GOT3 (cell line): ENCODE results near the gene SRGAP2B.
"Not testable (repeated sequence)": the region's sequence is repeated elsewhere in the genome, so short reads cannot be mapped to it uniquely, and the experiment has no call there.

Experiments used
- DNase-seq: peaks from one replicate; lab custom pipeline; 2025; ENCODE audit warnings: mixed read lengths; lab: John Stamatoyannopoulos, UW

Gene SRGAP2B

DNA sequence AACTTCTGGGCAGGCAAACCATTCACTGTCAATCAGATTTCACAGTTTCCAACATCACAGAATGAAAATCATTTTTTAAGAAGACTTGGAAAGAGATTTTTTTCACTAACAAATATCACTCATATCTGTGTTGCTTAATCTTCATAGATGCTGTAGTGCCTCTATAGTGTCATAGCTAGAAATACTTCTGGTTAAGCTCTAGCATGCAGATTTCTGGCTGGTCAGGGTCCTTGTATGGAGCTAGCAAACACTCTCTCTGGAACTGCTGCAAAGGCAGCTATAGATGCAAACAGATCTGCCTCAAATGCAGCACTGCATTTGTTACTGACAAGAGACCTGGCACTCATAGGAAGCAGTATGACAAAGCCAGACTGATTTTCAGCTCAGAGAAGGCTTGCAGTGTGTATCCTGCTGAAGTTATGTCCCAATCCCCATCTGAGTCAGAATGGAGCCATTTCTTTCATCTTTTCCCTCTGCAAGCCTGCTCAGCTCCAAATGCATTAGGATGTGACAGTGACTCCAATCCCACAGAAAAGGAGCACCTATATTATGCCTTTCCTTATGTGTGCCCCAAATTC, 99.2 kb downstream of the SRGAP2B start:
- DNase-seq, result not testable (repeated sequence)

DNA sequence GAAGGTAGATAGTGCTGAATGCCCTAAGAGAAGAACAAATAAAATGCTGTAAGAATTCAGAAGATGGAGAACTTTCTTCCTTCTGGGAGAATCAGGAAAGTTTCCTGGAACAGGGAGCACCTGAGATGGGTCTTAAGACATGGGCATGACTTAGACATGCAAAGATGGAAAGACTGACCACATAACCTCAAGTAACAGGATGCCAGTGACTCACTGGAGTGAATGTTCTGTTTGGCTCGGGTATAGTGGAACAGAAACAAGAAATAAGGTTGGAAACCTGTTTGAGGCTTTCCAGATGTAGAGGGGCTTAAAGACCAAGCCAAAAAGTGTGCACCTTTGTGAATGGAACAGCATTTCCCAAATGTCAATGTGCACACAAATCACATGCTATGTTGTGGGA, 102.2 kb downstream of the SRGAP2B start:
- DNase-seq, result not testable (repeated sequence)

DNA sequence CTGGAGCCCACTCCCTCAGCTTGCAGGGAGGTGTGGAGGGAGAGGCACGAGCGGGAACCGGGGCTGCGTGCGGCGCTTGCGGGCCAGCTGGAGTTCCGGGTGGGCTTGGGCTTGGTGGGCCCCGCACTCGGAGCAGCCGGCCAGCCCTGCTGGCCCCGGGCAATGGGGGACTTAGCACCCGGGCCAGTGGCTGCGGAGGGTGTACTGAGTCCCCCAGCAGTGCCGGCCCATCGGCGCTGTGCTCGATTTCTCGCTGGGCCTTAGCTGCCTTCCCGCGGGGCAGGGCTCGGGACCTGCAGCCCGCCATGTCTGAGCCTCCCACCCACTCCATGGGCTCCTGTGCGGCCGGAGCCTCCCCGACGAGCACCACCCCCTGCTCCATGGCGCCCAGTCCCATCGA, 104.5 kb downstream of the SRGAP2B start:
- not testable (repeated sequence) for DNase-seq

DNA sequence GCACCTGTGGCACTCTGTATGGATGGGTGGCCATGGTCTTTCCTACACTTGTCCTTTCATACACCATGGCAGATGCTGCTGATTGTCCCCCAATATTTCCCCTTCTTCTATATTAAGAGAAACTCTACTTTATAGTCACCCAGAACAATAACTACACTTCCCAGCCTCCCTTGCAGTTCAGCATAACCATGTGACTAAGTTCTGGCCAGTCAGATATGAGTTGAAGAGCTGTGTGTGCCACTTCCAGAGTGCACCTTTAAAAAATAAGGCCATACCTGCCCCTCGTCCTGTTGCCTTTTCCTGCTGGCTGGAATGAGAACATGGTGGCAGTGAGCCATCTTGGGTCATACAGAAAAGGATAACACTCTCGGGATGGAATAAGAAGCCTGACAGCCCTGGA, 108.0 kb downstream of the SRGAP2B start:
- DNase-seq, result not testable (repeated sequence)

DNA sequence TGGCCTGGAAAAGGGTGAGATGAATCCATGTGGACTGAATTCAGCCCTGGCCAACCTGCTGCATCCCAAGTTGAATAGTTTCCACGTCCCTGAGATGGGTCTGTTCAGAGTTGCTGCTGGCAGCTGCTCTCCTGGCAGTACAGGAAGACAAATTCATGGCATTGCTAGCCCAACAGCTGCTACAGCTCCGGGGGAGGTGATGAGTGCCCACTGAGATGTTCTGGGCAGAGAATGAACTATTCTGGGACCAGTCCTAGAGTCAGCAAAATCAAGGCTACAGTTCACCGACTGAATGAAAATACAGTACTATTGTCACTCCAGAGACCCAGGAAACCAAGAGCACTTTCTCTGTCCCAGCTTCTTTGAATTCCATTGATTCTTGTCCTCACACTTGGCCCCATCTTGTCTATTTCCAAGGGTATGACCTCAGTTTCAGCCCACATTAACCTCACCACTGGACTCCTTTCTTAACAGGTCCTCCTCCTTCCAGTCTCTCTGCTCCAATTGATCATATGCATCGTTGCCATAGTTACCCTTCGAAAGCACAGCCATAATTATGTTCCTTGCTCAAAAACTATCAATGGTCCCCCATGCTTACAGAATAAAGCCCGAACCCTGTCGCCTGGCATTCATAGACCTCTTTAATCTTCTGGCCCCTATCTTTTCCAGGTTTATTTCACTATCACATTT, 108.8 kb downstream of the SRGAP2B start:
- DNase-seq, result not testable (repeated sequence)

DNA sequence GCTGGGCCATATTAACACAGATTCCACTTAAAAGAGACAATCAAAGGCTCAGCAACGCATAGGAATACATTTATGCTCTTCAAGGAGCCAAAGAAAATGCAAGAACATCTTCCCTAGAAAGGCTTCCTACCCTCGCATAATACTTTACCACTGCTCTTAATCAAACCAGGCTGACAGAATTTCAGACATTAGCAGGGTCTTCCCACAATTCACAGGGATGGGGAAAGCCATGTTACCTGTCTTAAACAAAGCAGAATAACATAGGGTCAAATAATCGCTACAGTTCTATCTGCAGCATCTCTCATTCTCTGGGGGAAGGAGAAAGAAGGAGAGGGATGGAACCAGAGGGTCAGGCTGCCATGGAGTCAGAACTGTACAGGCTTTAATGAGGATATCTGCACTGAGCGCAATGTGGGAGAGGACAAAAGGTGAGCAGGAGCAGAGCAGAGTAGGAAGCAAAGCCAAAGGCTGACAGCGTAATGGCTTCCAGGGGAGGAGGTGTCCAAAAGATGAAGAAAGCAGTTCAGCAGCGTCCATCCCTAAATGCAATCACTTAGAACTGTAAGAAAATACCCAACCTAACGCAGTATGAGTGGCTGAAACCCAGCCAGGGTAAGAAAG, 109.5 kb downstream of the SRGAP2B start:
- DNase-seq, result not testable (repeated sequence)

DNA sequence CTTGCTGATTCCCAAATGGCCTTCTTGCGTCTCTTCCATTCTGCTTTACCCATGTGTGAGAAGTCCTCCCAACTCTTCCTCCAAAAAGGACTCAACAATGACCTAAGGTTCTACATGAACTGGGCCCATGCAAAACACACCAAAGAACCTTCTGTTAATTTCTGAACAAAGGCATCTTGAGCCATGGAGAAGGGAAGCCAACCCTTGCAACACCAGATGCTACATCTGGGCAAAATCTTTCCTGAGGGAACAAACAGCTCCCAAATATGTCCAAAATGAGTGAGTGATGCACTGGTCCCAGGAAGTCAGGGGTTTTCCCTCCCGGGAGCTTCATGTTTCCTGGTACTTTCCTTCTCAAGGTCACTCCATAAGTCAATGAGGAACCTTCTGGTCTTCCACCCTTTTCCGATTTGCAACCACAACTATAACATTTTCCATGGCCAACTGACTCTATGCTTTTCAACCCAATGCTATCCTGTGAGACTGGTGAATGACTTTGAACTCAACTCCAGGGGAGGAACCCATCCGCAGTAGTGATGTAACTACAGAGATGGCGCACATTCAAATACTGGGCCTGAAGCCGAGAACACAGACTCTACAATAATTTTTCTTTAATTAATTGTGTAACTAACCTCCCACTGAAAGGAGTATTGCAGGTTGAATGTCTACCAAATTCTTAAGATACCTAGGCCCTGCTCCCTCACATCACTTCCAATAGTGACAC, 112.2 kb downstream of the SRGAP2B start:
- not testable (repeated sequence) for DNase-seq

DNA sequence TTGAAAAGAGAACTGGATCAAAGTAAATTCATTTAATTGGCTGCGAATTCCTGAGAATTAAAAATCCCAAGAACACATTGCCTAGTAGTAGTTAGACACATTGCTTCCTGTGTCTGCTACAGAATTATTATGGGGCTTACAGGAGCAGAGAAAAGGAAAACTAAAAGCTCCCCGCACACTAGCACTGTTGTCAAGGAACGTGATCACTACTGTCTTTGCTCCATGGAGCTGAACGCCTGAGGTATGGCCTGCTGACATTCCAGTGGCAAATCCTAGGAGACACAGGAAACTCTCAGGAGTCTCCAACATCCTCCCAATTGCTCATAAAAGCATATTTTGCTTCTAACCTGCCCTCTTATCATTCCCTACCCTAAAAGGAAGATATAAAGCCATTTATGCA, 114.0 kb downstream of the SRGAP2B start:
- DNase-seq, result not testable (repeated sequence)

DNA sequence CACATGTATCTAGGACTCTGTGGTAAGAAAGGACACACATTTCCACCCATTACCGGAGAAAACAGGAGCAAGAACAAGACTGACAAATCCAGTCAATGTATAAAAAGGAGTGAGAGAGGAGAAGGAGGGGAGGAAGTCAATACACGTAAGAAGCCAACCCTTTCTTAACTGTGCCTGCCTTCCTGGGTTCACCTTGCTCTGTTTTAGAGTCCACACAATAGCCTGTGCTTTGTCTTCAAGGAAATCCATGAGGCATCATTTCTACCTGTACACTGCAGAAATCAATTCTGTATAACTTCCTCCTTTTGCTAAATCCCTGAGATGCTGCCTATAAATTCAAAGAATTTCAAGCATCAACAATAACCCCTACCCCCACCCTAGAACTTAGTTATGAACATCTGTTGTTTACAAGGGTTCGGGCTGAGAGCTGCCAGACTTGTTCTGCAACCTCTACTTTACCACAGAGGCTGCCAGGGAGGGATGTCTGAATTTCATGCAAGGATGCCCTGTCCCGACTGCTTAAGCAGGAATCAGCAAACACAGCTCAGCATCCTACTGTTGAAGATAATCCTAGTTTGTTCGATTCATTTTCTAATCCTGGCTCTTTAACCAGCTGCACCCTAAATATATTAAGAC, 115.0 kb downstream of the SRGAP2B start:
- not testable (repeated sequence) for DNase-seq

DNA sequence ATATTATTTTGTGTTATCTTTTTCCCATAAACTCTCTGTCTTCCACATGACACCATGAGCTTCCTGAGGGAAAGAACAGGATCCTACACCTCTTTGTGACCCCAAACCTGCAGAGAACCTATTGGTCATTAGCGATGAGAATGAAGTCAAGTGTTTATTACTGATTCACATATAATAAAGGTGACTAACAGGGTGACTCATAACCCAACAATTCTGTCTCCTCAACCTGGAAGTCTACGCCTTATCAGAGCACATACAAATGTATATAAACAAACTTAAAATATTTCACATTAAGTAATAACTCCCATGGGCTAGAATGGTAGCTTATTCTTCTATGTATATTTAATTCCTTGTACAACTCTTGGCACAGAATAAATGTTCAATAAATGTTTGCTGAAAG, 117.3 kb downstream of the SRGAP2B start:
- DNase-seq, result not testable (repeated sequence)

DNA sequence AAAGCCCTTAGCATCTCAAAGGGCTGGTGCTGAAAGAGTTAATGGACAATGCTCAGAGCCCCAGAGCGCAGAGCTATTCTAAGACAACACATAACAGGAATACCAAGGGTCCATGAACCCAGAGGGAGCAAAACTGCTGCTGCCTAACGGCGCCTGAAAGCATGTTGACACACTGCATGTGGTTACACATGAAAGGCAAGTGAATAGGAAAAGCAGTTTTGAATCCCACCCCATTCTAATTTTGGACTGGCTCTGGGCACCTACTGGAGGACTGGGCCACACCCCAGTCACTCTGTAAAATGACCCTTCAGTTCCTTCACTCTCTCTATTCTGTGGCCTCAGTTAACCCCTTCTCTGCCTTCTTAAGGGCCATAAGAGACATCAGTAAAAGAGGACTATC, 123.2 kb downstream of the SRGAP2B start:
- DNase-seq, result not testable (repeated sequence)

DNA sequence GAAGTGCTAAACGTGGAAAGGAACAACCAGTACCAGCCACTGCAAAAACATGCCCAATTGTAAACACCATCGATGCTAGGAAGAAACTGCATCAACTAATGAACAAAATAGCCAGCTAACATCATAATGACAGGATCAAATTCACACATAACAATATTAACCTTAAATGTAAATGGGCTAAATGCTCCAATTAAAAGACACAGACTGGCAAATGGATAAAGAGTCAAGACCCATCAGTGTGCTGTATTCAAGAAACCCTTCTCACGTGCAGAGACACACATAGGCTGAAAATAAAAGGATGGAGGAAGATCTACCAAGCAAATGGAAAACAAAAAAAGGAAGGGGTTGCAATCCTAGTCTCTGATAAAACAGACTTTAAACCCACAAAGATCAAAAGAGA, 128.6 kb downstream of the SRGAP2B start:
- not testable (repeated sequence) for DNase-seq

DNA sequence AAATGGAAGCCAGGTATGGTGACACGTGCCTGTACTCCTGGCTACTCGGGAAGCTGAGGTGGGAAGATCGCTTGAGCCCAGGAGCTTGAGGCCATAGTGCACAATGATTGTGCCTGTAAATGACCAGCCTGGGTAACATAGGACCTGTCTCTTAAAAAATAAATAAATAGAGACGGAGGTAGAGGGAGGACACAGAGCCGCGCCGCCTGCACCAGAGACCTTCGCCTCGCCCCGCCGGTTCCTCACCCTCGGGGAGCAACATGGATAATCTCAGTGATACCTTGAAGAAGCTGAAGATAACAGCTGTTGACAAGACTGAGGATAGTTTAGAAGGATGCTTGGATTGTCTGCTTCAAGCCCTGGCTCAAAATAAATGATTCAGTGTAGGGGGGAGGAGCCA, 130.4 kb downstream of the SRGAP2B start:
- not testable (repeated sequence) for DNase-seq

DNA sequence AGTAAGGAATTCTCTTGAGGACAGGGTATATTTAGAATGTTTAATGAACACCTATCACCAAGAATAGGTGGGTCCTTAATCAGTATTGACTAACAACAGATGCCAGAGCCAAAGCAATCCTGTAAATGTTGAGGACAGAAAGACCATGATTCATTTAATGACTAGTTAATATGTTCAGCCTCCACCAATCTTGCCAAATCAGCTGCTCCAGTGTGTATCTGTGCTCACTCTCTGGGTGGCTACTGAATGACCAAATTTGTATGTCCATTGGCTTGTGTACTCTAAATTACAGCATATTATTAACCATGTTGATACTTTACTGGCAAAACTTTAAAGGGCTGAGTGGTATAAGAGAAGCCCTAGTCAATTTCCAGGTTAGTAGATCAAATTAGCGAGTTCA, 130.9 kb downstream of the SRGAP2B start:
- not testable (repeated sequence) for DNase-seq

DNA sequence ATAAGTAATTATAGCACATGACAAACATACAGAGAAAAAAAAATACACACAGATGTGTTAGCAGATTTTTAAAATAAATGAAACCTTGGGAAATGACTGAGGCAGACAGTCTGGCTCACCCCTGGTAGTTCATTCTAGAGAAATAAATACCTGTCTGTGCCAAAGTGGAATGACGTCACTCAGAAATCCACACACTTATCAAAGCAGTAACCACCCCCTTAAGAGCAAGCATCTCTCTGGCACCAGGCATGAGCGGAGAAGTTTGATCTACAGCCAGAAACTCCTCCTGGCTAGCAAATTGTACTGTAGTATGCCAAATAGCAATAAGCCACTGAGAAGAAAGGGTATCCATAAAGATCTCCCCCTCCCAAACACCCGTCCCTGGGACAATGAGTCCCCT, 131.6 kb downstream of the SRGAP2B start:
- not testable (repeated sequence) for DNase-seq

DNA sequence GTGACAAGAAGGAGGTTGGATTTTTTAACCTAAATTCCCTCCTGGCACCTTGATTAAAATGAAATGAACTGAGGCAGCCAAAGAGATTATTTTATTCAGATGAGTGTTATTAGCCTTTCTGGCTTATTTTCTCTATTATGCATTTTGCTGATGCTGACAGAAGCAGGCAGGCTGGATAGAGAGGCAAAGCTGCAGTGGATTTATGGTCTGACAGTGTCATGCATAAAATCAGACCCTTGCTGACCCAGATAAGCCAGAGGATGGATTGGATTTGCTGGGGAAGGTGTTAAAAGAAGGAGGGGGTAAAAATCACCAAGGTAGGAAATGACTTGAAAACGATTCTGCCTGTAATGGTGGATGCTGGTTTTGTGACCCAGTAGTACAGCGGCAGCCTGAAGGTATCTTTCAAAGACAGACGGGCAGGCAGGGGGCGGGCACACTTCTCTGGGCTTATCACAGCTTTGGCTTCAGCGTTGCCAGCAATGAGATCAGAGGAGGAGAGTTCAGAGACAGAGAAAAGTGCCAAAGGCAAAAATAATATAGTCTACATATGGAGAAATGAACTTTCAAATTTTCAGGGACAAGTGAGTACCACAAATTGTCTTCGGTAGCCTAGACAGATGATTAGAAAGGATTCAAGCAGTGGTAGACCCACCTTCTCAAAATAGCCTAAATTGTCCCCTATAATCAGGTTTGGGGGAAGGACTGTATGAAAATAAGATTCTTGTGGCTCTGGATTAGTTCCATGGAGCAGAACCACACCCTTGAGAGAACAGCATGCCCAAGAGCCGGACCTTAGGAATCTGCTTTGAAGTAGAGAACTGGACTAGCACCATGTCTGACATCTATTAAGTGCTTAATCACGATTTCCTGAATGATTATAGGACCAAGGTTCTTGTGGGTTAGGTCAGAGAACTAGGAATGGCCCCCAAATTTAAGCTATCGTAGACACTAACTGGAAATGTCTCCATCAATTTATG, 133.2 kb downstream of the SRGAP2B start:
- not testable (repeated sequence) for DNase-seq

DNA sequence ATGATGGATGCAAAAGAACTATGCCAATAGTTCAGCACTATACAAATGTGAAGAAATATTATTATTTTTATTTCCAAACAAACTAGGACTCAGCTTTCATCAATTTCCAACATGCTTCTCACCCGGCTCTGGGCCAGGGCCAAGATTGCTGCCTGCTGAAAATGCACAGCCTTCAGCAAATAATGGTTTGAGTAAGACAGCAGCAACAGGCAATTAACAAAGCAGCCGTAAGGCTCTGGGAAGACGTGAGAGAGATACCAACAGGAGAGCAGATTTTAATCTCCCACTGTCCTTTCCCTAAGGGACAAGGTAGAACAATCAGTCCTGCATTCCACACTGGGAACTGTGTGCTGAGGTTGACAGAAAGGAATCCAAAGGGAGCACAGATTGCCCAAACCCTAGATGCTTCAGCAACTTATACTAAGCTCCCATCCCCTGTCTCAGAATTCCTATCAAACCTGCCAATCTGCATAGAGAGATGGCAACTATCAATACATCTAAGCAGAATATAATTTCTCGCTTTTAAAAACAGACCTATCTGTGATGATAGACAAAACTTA, 134.1 kb downstream of the SRGAP2B start:
- DNase-seq, result not testable (repeated sequence)

DNA sequence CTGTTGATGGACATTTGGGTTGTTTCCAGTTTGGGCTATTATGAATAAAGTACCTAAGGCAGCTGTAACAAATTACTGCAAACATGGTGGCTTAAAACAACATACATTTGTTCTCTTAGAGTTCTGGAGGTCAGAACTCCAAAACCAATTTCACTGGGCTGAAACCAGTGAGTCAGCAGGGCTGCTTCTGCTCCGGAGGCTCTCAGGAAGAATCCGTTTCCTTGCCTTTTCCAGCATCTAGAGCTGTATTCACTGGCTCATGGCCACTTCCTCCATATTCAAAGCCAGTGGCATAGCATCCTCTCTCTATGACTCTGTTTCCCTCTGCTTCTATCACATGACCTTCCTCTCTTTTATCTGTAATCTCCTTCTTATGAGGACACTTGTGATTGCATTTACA, 146.7 kb downstream of the SRGAP2B start:
- not testable (repeated sequence) for DNase-seq

DNA sequence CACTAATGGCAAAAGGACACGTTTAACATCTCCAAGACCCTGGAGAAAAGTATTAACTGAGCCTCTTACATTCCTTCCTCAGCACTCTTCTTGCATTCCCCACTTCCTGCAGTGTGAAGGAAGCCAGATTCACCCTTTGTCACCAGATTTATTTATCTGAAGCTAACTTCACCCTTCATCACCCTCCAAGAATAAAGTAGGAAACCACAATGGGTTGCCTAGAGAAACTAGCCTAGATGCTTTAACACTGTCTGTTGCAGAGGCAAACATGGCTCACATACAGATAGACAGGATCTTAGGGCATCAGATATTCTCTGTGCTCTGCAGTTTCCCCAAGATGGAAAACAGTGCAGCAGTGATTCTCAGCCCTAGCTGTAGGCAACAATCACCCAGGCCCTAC, 147.6 kb downstream of the SRGAP2B start:
- not testable (repeated sequence) for DNase-seq
